HCT116 (cell line): Measurements from ENCODE around the gene PTPRR.

Source experiments
- ATF3 ChIP-seq: IDR thresholded peaks from 2 replicates; pipeline ENCODE4 v1.6.1; 2012
- CTCF ChIP-seq, 3 experiments: fragments of 200-600 bp in 1 of 3; sonication (generic) in 1 of 3; IDR thresholded peaks in 2 of 3; conservative IDR thresholded peaks in 1 of 3; 2 replicates each; pipeline ENCODE4 v1.5.1; 2012 to 2017; ENCODE audit warnings: low read depth in 2 of 3, low read length in 2 of 3, antibody characterized with exemption in 1 of 3, borderline replicate concordance in 1 of 3, control low read depth in 1 of 3, mild to moderate bottlenecking in 1 of 3, mixed read lengths in 1 of 3, mixed run types in 1 of 3, moderate library complexity in 1 of 3; ENCODE audit not compliant: insufficient read depth in 1 of 3
- EGR1 ChIP-seq: IDR thresholded peaks from 2 replicates; pipeline ENCODE4 v1.6.1; 2012; ENCODE audit warnings: low read depth
- EZH2 ChIP-seq: fragments of 200-600 bp; sonication (generic); IDR thresholded peaks from 2 replicates; pipeline ENCODE4 v1.6.1; 2017; ENCODE audit warnings: antibody characterized with exemption, mixed run types
- JUND ChIP-seq: IDR thresholded peaks from 2 replicates; pipeline ENCODE4 v1.6.1; 2012
- POLR2A ChIP-seq: IDR thresholded peaks from 2 replicates; pipeline ENCODE4 v1.7.0; 2011; ENCODE audit warnings: borderline replicate concordance; ENCODE audit not compliant: insufficient read depth, insufficient read length; ENCODE audit errors: extremely low read depth
- POLR2AphosphoS5 ChIP-seq: IDR thresholded peaks from 2 replicates; pipeline ENCODE4 v1.6.1; 2011; ENCODE audit warnings: mild to moderate bottlenecking, low read depth, low read length, moderate library complexity
- SIN3A ChIP-seq: IDR thresholded peaks from 2 replicates; pipeline ENCODE4 v1.6.1; 2012; ENCODE audit warnings: low read depth
- SP1 ChIP-seq: IDR thresholded peaks from 2 replicates; pipeline ENCODE4 v1.6.1; 2012; ENCODE audit warnings: low read depth
- ZBTB33 ChIP-seq: IDR thresholded peaks from 2 replicates; pipeline ENCODE4 v1.6.1; 2011; ENCODE audit warnings: mild to moderate bottlenecking, low read length, moderate library complexity; ENCODE audit not compliant: insufficient replicate concordance; ENCODE audit errors: extremely low read depth
- ZFX ChIP-seq: fragments of 450-650 bp; IDR thresholded peaks from 2 replicates; pipeline ENCODE4 v1.6.1; 2017
- ZNF274 ChIP-seq: fragments of 200-500 bp; sonication (Bioruptor generic); IDR thresholded peaks from 2 replicates; pipeline ENCODE4 v1.6.1; 2014; ENCODE audit warnings: mild to moderate bottlenecking, low read depth, low read length, inconsistent platforms
- TF ChIP-seq, protein P1 (sequence below): IDR thresholded peaks from 2 replicates; pipeline ENCODE4 v1.6.1; 2012; ENCODE audit warnings: low read depth

DNA sequence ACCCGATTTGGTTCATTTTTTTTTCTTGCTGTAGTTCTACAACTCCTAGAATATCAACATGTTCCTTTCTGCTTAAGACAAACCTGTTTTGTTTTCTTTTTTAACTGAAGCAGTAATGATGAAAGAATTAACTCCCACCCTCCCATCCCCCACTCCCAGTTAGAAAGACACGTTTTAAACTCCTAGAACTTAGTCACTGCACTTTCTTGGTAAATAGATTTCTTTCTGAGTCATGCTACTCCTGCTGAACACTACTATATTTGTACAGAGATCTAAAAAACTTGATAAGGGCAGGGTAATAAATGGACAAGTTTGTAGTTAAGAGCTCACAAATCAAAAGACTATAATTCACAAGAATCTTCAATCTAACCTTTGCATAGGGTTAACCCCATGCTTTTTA lies 164.4 kb downstream of the PTPRR start:
- no peak for TF ChIP-seq CTCF (IDR thresholded peaks at IDR 0.05 in 2 of 3, conservative IDR thresholded peaks at IDR 0.05 in 1 of 3; ENCODE audit: borderline replicate concordance in 1 of 3, insufficient read depth in 1 of 3, low read depth in 2 of 3, low read length in 2 of 3)
- no peak for TF ChIP-seq ATF3
- TF ChIP-seq POLR2A, result no peak
- TF ChIP-seq ZFX, result no peak
- peak; percentile 39 for TF ChIP-seq JUND
- TF ChIP-seq ZNF274, result no peak
- TF ChIP-seq, protein P1, sequence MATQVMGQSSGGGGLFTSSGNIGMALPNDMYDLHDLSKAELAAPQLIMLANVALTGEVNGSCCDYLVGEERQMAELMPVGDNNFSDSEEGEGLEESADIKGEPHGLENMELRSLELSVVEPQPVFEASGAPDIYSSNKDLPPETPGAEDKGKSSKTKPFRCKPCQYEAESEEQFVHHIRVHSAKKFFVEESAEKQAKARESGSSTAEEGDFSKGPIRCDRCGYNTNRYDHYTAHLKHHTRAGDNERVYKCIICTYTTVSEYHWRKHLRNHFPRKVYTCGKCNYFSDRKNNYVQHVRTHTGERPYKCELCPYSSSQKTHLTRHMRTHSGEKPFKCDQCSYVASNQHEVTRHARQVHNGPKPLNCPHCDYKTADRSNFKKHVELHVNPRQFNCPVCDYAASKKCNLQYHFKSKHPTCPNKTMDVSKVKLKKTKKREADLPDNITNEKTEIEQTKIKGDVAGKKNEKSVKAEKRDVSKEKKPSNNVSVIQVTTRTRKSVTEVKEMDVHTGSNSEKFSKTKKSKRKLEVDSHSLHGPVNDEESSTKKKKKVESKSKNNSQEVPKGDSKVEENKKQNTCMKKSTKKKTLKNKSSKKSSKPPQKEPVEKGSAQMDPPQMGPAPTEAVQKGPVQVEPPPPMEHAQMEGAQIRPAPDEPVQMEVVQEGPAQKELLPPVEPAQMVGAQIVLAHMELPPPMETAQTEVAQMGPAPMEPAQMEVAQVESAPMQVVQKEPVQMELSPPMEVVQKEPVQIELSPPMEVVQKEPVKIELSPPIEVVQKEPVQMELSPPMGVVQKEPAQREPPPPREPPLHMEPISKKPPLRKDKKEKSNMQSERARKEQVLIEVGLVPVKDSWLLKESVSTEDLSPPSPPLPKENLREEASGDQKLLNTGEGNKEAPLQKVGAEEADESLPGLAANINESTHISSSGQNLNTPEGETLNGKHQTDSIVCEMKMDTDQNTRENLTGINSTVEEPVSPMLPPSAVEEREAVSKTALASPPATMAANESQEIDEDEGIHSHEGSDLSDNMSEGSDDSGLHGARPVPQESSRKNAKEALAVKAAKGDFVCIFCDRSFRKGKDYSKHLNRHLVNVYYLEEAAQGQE, result no peak
- no peak for TF ChIP-seq EGR1
- no peak for TF ChIP-seq ZBTB33
- no peak; the same call in 1 of the 2 replicates for TF ChIP-seq SP1
- no peak for TF ChIP-seq SIN3A
- TF ChIP-seq POLR2AphosphoS5, result no peak
- TF ChIP-seq EZH2, result no peak
